Panc1 (cell line): ENCODE results near the gene ZCCHC14. TPM values are rescaled to one million over a fixed set of nuclear protein-coding genes. Genes with fewer than 3 reads are reported as not detected.

Source experiments
- ATAC-seq: fragments of 200-7000 bp; cut with Tn5 transposase; 2 replicates; pipeline ENCODE4 v1.9.1; 2020; ENCODE audit warnings: mild to moderate bottlenecking, moderate library complexity
- BruUV-seq: library from RNA; stranded (reverse); fragments of 400-500 nt; replicated peaks from 2 replicates; lab custom pipeline; 2021; lab: Mats Ljungman, UMichigan
- CTCF ChIA-PET: fragments of 300-600 bp; sonication (Branson Sonifier 250); formaldehyde crosslinking; loops from one replicate; lab custom pipeline; 2022; ENCODE audit warnings: antibody characterized with exemption; lab: Charles Lee
- POLR2A ChIA-PET: fragments of 300-600 bp; sonication (Branson Sonifier 250); formaldehyde crosslinking; loops from one replicate; lab custom pipeline; 2022; ENCODE audit warnings: antibody characterized with exemption; lab: Charles Lee
- DNase-seq: peaks from one replicate; pipeline ENCODE4 v3.0.0-alpha.2; 2010; ENCODE audit warnings: low read depth, low spot score
- H3K27ac ChIP-seq: 2 replicates; pipeline ENCODE4 v1.5.1; 2011; ENCODE audit warnings: mild to moderate bottlenecking, low read length, inconsistent platforms
- H3K27me3 ChIP-seq: fragments of 200-500 bp; sonication (Bioruptor generic); 2 replicates; pipeline ENCODE4 v1.6.0; 2014; ENCODE audit warnings: low read length, inconsistent platforms; ENCODE audit not compliant: control insufficient read depth, insufficient read depth
- H3K36me3 ChIP-seq: fragments of 200-500 bp; sonication (Bioruptor generic); 2 replicates; pipeline ENCODE4 v1.5.1; 2014; ENCODE audit warnings: inconsistent platforms, mild to moderate bottlenecking, low read length, moderate library complexity; ENCODE audit not compliant: control insufficient read depth, insufficient read depth
- H3K4me1 ChIP-seq: 2 replicates; pipeline ENCODE4 v1.5.1; 2011; ENCODE audit warnings: inconsistent platforms, mild to moderate bottlenecking, low read length, moderate library complexity; ENCODE audit not compliant: control insufficient read depth, insufficient read depth
- H3K4me3 ChIP-seq, 2 experiments: 2 replicates each; pipeline ENCODE4 v1.5.1; 2011 to 2012; ENCODE audit warnings: low read depth in 2 of 2, low read length in 2 of 2, mild to moderate bottlenecking in 2 of 2, inconsistent platforms in 1 of 2, moderate library complexity in 1 of 2
- H3K9me3 ChIP-seq: fragments of 200-500 bp; sonication (Bioruptor generic); 2 replicates; pipeline ENCODE4 v1.5.1; 2014; ENCODE audit warnings: low read depth, mild to moderate bottlenecking, inconsistent platforms, low read length, moderate library complexity; ENCODE audit not compliant: control insufficient read depth, insufficient read depth
- CTCF ChIP-seq: fragments of 450-650 bp; IDR thresholded peaks from 2 replicates; pipeline ENCODE4 v1.5.1; 2017; ENCODE audit warnings: mild to moderate bottlenecking
- POLR2AphosphoS5 ChIP-seq: IDR thresholded peaks from 2 replicates; pipeline ENCODE4 v1.6.1; 2012; ENCODE audit warnings: mild to moderate bottlenecking, low read depth, low read length, moderate library complexity
- SIN3A ChIP-seq: IDR thresholded peaks from 2 replicates; pipeline ENCODE4 v1.6.1; 2012; ENCODE audit warnings: low read depth, mild to moderate bottlenecking, low read length, moderate library complexity, borderline replicate concordance; ENCODE audit not compliant: insufficient read depth
- TCF7L2 ChIP-seq: IDR thresholded peaks from 2 replicates; pipeline ENCODE4 v1.6.1; 2011; ENCODE audit warnings: mild to moderate bottlenecking, low read depth, low read length, inconsistent platforms
- in situ Hi-C: cut with HindIII; loops from 2 replicates; pipeline ENCODE4 v1.10.0; 2016; ENCODE audit warnings: low sequenced_read_pairs, low pct_unique_long_range_greater_than_20kb
- intact Hi-C: fragments of 100-400 bp; cut with micrococcal nuclease; formaldehyde crosslinking; loops from one replicate; pipeline ENCODE4 v1.10.0; 2022; ENCODE audit not compliant: unreplicated experiment
- total RNA-seq: library from RNA; stranded (reverse); gene quantifications from one replicate; pipeline ENCODE4 v1.2.1, GENCODE V29; 2021; ENCODE audit not compliant: unreplicated experiment
- TF ChIP-seq, protein P1 (sequence below), 2 experiments: IDR thresholded peaks; 2 replicates each; pipeline ENCODE4 v1.6.1; 2011 to 2012; ENCODE audit warnings: low read depth in 2 of 2, control low read depth in 1 of 2, low read length in 1 of 2, mild to moderate bottlenecking in 1 of 2, moderate library complexity in 1 of 2; ENCODE audit not compliant: insufficient read depth in 1 of 2

ZCCHC14 gene
- total RNA-seq, 1 experiment from 2014 or later: 35.0 TPM

- H3K36me3 ChIP-seq: no peaks in the 10 kb centered on the region
- no peak overlapping the region for H3K27ac ChIP-seq
- no peaks in the 10 kb centered on the region for H3K9me3 ChIP-seq
- no peaks in the 10 kb centered on the region for H3K4me1 ChIP-seq
- ChIA-PET CTCF (no interaction called here), POLR2A (no interaction called here)
- DNase-seq (no peak), ATAC-seq (no peak)
- BruUV-seq: no TSS peak
- intact Hi-C loops: no loop called here
- no peak overlapping the region for H3K4me3 ChIP-seq
- TF ChIP-seq POLR2AphosphoS5: no peak
- TF ChIP-seq, protein P1, sequence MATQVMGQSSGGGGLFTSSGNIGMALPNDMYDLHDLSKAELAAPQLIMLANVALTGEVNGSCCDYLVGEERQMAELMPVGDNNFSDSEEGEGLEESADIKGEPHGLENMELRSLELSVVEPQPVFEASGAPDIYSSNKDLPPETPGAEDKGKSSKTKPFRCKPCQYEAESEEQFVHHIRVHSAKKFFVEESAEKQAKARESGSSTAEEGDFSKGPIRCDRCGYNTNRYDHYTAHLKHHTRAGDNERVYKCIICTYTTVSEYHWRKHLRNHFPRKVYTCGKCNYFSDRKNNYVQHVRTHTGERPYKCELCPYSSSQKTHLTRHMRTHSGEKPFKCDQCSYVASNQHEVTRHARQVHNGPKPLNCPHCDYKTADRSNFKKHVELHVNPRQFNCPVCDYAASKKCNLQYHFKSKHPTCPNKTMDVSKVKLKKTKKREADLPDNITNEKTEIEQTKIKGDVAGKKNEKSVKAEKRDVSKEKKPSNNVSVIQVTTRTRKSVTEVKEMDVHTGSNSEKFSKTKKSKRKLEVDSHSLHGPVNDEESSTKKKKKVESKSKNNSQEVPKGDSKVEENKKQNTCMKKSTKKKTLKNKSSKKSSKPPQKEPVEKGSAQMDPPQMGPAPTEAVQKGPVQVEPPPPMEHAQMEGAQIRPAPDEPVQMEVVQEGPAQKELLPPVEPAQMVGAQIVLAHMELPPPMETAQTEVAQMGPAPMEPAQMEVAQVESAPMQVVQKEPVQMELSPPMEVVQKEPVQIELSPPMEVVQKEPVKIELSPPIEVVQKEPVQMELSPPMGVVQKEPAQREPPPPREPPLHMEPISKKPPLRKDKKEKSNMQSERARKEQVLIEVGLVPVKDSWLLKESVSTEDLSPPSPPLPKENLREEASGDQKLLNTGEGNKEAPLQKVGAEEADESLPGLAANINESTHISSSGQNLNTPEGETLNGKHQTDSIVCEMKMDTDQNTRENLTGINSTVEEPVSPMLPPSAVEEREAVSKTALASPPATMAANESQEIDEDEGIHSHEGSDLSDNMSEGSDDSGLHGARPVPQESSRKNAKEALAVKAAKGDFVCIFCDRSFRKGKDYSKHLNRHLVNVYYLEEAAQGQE (IDR thresholded peaks at IDR 0.05; ENCODE audit: insufficient read depth in 1 of 2, low read depth in 2 of 2, low read length in 1 of 2): no peak
- TF ChIP-seq TCF7L2: no peak
- TF ChIP-seq SIN3A: no peak
- no peak for TF ChIP-seq CTCF
- in situ Hi-C loops: no loop called here
- H3K27me3 ChIP-seq: no peaks in the 10 kb centered on the region
Measured at GRCh38 chr16:87437911-87438610, 54.8 kb downstream of the ZCCHC14 start.

DNA sequence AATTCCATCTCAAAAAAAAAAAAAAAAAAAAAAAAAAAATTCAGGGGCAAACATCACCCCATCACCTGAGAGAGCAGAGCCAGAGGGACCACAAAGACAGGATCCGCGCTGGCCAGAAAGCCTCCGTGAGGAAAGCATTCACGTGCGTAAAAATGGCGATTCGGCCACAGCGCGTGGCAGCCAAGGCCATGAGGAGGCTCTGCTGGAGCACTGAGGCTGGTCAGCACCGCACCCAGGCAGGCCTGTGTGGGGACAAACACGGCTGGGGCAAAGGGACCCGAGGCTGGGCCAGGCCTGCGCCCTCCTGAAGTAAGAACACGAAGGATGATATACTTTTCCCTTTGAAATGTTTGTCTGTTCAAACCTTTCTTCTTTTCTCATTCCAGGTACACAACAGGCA, 55.5 kb downstream of the ZCCHC14 start:
- Histone ChIP-seq H3K27me3 (no peaks in the 10 kb centered on the region), H3K4me3 (no peak overlapping the region), H3K27ac (no peak overlapping the region), H3K9me3 (no peaks in the 10 kb centered on the region), H3K36me3 (no peaks in the 10 kb centered on the region), H3K4me1 (no peaks in the 10 kb centered on the region)
- DNase-seq (no peak), ATAC-seq (no peak)
- in situ Hi-C loops: no loop called here
- ChIA-PET CTCF (no interaction called here), POLR2A (no interaction called here)
- TF ChIP-seq TCF7L2: no peak
- TF ChIP-seq POLR2AphosphoS5: no peak
- no peak for TF ChIP-seq CTCF
- no peak for TF ChIP-seq SIN3A
- TF ChIP-seq, protein P1 (IDR thresholded peaks at IDR 0.05; ENCODE audit: insufficient read depth in 1 of 2, low read depth in 2 of 2, low read length in 1 of 2): no peak
- intact Hi-C loops: no loop called here
- no TSS peak for BruUV-seq
